RWPE1 (cell line): ENCODE data around the gene PLSCR2.

Experiments
- CTCF ChIA-PET: fragments of 350-600 bp; sonication (Branson Sonifier 250); formaldehyde crosslinking; extraction: SDS; loops from one replicate; lab custom pipeline; 2021; lab: Yijun Ruan, JAX
- POLR2A ChIA-PET: fragments of 400-600 bp; formaldehyde crosslinking; extraction: SDS; loops from one replicate; lab custom pipeline; 2020; ENCODE audit warnings: antibody characterized with exemption; ENCODE audit not compliant: low non-redundant PET; lab: Yijun Ruan, JAX
- DNase-seq: peaks from one replicate; pipeline ENCODE4 v3.0.0; 2012; ENCODE audit warnings: low spot score
- H3K27ac ChIP-seq: fragments of 450-650 bp; 2 replicates; pipeline ENCODE4 v1.5.1; 2017
- CTCF ChIP-seq: fragments of 450-650 bp; conservative IDR thresholded peaks from 2 replicates; pipeline ENCODE4 v1.5.1; 2017; ENCODE audit warnings: low read depth, mild to moderate bottlenecking

Gene PLSCR2

GRCh38 chr3:146469150-146470017 lies at the start of gene PLSCR2:
Gene PLSCR2, minus strand, starts transcription at chr3:146469561. Its CDS starts 9,657 bp downstream, at chr3:146459904.
- peak; percentile 13 for DNase-seq
- no peak within 1 kb of the TSS for H3K27ac ChIP-seq
- CTCF ChIA-PET, result no interaction called here
- POLR2A ChIA-PET, result no interaction called here
- TF ChIP-seq CTCF, result no peak

GRCh38 chr3:146517684-146518435 lies 48.5 kb upstream of the PLSCR2 start:
- no peak overlapping the region for H3K27ac ChIP-seq
- TF ChIP-seq CTCF, result no peak
- DNase-seq, result no peak
- ChIA-PET POLR2A (no interaction called here), CTCF (interaction anchor here (0.6 kb wide), 1 partner anchor 85 kb away, joined by 3 read pairs; no protein-coding TSS in a partner anchor)

DNA sequence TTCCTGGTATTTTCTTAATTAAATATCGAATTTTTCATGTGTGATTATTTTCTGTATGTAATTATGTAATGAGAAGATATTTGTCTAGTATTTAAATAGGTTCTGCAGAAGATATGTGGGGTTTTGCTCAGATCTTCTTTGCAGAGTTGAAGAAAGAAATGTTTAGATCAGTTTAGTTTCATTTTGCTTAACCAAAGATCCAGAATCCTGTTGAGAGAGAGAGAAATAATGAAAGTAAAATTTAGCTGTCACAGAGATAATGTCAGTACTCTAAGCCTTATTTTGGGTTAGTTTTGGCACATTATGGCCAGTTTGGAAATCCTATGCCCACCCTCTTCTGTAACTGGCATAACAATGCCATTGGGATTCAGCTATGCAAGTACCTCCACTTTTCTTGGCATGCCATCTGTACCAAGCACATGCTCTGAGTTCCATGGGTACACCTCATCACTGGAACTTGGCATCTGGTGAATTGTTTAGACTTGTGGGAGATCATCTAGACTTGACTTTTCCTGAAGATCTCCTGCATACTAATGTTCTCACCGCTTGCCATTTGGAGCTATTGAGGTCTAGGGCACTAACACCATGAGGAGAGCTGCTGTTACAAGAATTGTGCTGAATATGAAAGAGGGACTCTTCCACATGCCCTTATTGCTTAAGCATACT lies 44.2 kb upstream of the PLSCR2 start:
- CTCF ChIA-PET, result interaction anchor here (0.7 kb wide), 1 partner anchor 11 kb away, joined by 3 read pairs; no protein-coding TSS in a partner anchor
- no peak overlapping the region for H3K27ac ChIP-seq
- no peak for TF ChIP-seq CTCF
- no peak for DNase-seq
- POLR2A ChIA-PET, result no interaction called here

DNA sequence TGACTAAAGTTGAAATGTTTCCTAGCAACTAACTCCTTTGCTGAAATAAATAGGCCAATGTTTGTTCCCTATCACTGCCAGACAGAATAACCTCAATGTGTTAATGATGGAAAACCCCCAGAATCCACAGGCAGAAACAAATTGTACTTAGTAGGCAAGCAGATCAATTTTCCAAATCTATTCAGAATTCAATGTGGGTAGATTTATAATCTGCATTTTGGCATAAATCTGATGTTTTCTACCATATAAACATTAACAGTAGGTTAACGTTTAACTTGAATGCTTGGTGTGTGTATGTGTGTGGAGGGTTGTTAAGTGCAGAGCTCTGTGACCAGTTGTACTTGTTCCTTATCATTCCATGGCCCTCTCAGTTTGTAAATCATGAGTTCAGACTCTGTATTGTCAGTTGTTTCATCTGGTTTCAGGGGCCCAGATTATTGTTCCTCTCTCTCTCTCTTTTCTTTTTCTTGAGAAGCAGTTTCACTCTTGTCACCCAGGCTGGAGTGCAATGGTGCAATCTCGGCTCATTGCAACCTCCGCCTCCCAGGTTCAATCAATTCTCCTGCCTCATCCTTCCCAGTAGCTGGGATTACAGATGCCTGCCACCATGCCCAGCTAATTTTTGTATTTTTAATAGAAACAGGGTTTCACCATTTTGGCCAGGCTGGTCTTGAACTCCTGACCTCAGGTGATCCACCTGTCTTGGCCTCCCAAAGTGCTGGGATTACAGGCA lies 42.2 kb upstream of the PLSCR2 start:
- no peak for TF ChIP-seq CTCF
- POLR2A ChIA-PET, result no interaction called here
- DNase-seq, result no peak
- CTCF ChIA-PET, result no interaction called here
- no peak overlapping the region for H3K27ac ChIP-seq

GRCh38 chr3:146507331-146508120 lies 38.2 kb upstream of the PLSCR2 start:
- ChIA-PET CTCF (no interaction called here), POLR2A (interaction anchor here (1.0 kb wide), 1 partner anchor 32 kb away, joined by 4 read pairs; no protein-coding TSS in a partner anchor)
- DNase-seq, result no peak
- peak overlapping the region; percentile 58; the same call in 1 of the 2 replicates for H3K27ac ChIP-seq
- TF ChIP-seq CTCF, result no peak
